D721Med (cell line): ENCODE results near the gene TCIRG1.

ENCODE experiments used
- DNase-seq: peaks from one replicate; pipeline ENCODE4 v3.0.0; 2011; ENCODE audit warnings: low spot score; ENCODE audit not compliant: insufficient read length
- FAIRE-seq: peaks from 2 replicates; lab custom pipeline; 2011; peaks lifted over from hg19 to GRCh38; lab: Jason Lieb, UNC
- TF ChIP-seq, protein P1 (sequence below): IDR thresholded peaks from 2 replicates; pipeline ENCODE4 v1.5.1; 2012; ENCODE audit warnings: mild to moderate bottlenecking, control low read depth; ENCODE audit not compliant: insufficient read depth; ENCODE audit errors: missing control alignments

TCIRG1 gene

GRCh38 chr11:68016904-68017817, 21.7 kb upstream of the TCIRG1 start:
- TF ChIP-seq, protein P1, sequence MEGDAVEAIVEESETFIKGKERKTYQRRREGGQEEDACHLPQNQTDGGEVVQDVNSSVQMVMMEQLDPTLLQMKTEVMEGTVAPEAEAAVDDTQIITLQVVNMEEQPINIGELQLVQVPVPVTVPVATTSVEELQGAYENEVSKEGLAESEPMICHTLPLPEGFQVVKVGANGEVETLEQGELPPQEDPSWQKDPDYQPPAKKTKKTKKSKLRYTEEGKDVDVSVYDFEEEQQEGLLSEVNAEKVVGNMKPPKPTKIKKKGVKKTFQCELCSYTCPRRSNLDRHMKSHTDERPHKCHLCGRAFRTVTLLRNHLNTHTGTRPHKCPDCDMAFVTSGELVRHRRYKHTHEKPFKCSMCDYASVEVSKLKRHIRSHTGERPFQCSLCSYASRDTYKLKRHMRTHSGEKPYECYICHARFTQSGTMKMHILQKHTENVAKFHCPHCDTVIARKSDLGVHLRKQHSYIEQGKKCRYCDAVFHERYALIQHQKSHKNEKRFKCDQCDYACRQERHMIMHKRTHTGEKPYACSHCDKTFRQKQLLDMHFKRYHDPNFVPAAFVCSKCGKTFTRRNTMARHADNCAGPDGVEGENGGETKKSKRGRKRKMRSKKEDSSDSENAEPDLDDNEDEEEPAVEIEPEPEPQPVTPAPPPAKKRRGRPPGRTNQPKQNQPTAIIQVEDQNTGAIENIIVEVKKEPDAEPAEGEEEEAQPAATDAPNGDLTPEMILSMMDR: no peak
- DNase-seq (no peak), FAIRE-seq (no peak)

DNA sequence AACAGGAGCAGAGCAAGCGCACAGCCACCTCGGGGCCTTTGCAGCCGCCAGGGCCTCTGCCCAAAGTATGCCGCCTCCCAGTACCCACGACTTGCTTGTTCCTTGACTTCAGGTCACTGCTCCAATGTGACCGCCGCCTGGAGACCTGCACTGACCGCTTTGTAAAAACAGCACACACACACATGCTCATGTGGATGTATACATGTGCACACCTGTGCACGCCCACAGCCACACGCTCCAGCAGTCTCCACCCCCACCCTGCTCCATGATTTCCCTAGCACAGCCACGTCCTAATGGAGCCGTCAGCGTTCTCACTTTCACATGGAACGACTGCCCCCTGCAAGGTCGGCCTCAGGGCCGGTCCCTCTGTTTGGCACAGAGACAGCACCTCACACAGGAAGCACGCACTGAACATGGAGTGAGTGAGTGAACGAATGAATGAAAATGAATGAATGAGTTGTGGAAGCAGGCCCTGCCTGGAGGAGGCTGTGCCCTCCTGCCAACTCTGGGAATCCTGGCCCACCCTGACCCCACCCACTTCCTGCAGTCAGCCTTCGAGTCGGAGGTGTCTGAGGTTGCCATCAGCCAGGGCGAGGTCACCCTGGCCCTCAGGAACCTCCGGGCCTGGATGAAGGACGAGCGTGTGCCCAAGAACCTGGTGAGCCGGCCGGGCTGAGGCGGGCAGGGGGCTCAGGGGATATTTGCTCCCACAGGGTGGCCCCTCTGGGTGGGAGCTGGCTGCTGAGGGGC, 20.7 kb upstream of the TCIRG1 start:
- TF ChIP-seq, protein P1: no peak
- no peak for DNase-seq
- FAIRE-seq: no peak

DNA sequence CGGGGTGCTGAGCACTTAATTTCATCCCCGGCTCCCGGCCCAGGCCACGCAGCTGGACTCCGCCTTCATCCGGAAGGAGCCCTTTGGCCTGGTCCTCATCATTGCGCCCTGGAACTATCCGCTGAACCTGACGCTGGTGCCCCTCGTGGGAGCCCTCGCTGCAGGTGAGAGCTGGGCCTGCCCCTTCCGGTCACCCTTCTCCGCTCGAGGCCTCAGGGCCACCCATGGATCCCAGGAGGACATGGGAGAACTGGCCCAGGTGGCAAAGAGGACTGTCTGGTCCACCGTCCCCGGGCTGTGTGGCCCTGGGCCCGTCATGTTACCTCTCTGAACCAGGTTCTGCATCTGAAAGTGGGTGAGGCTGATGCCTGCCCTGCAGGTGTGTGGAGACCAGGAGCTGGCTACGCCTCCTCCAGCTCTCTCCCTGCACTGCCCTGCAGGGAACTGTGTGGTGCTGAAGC, 20.1 kb upstream of the TCIRG1 start:
- no peak for DNase-seq
- no peak for FAIRE-seq
- TF ChIP-seq, protein P1: no peak

DNA sequence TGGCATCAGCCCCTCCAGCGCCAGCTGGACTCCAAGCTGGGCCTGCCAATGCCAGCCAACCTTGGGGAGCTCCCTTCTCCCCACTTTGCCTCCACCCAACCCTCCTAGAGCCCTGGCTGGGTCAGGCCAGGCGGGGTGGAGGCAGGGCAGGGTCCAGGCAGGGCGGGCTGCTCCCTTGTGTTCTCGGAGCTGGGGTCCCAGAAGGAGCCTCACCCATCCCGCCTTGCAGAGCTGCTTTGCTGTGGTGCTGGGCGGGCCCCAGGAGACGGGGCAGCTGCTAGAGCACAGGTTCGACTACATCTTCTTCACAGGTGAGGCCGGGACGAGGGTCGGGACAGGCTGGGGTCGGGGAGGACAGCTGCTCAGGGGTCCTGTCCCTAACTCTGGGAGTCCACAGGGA, 19.3 kb upstream of the TCIRG1 start:
- TF ChIP-seq, protein P1: no peak
- DNase-seq (no peak), FAIRE-seq (no peak)

DNA sequence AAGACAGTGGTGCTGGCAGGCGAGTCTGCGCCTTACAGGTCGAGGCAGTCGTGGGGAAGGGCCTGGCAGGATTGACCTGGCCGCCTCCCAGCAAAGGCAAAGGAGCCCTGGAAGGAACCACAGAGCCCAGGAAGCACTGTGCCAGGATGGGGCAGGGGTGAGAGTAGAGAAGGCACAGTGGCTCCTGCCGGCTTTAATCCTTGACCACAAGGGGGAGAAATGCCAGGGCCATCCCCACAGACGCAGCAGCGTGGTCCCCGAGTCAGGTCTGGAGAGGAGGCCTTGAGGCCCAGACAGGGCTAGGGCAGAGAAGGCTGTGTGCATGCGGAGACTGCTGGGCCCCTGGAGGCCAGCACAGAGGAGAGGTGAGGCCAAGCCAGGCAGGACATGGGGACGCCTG, 18.2 kb upstream of the TCIRG1 start:
- no peak for DNase-seq
- no peak for FAIRE-seq
- TF ChIP-seq, protein P1: no peak

GRCh38 chr11:68021167-68021787, 17.5 kb upstream of the TCIRG1 start:
- no peak for DNase-seq
- no peak for FAIRE-seq
- TF ChIP-seq, protein P1: no peak
